K562 (cell line): ENCODE results near the gene PDE4D. TPM values are rescaled to one million over a fixed set of nuclear protein-coding genes. Genes with fewer than 3 reads are reported as not detected.

ENCODE experiments used
- AFF4 ChIP-seq: sonication (generic); formaldehyde crosslinking; IDR thresholded peaks from 2 replicates; pipeline ENCODE4 v1.8.0; 2023; ENCODE audit warnings: mild to moderate bottlenecking, missing genetic modification reagents
- BCLAF1 ChIP-seq, 2 experiments: fragments of 450-650 bp in 1 of 2; IDR thresholded peaks; 2 replicates each; pipeline ENCODE4 v1.6.1; 2011 to 2017; ENCODE audit warnings: low read depth in 2 of 2, antibody characterized with exemption in 1 of 2, borderline replicate concordance in 1 of 2, low read length in 1 of 2, mild to moderate bottlenecking in 1 of 2, mixed read lengths in 1 of 2; ENCODE audit not compliant: control insufficient read depth in 1 of 2
- LARP7 ChIP-seq: fragments of 450-650 bp; IDR thresholded peaks from 2 replicates; pipeline ENCODE4 v1.6.1; 2016
- PKNOX1 ChIP-seq: fragments of 450-650 bp; IDR thresholded peaks from 2 replicates; pipeline ENCODE4 v1.6.1; 2016
- POLR2A ChIP-seq: fragments of 450-650 bp; conservative IDR thresholded peaks from 2 replicates; pipeline ENCODE4 v1.6.1; 2016
- SREBF2 ChIP-seq: sonication (generic); formaldehyde crosslinking; IDR thresholded peaks from 2 replicates; pipeline ENCODE4 v1.4.0; 2020; ENCODE audit warnings: mild to moderate bottlenecking, missing genetic modification reagents
- TEAD2 ChIP-seq: fragments of 450-650 bp; IDR thresholded peaks from 2 replicates; pipeline ENCODE4 v1.6.1; 2016; ENCODE audit warnings: missing genetic modification characterization, control low read depth, missing compliant biosample characterization
- ZBTB5 ChIP-seq: fragments of 450-650 bp; IDR thresholded peaks from 2 replicates; pipeline ENCODE4 v1.6.1; 2017; ENCODE audit warnings: antibody characterized with exemption
- ZEB2 ChIP-seq: fragments of 450-650 bp; IDR thresholded peaks from 2 replicates; pipeline ENCODE4 v1.6.1; 2016
- ZKSCAN1 ChIP-seq: fragments of 150-350 bp; IDR thresholded peaks from 2 replicates; pipeline ENCODE4 v1.6.1; 2016; ENCODE audit warnings: low read depth, low read length
- ZNF609 ChIP-seq: sonication (generic); formaldehyde crosslinking; IDR thresholded peaks from 2 replicates; pipeline ENCODE4 v1.8.1; 2023; ENCODE audit warnings: missing genetic modification reagents, mild to moderate bottlenecking, borderline replicate concordance
- polyA plus RNA-seq, 8 experiments: library from polyadenylated mRNA; depleted of rRNA in 4 of 8; stranded (reverse) in 5 of 8; unstranded in 3 of 8; fragments of >200 nt; fragmentation: Nextera tagmentation in 2 of 8; fragmentation: Illumina TruSeq in 1 of 8; extraction: Ambion mirVana in 2 of 8; extraction: Trizol in 1 of 8; gene quantifications; 2 replicates each; pipeline versions ENCODE4 v1.2.1 to v1.2.3, GENCODE V29; 2011 to 2014; ENCODE audit warnings: inconsistent platforms in 1 of 8, missing spikeins in 1 of 8
- total RNA-seq, 7 experiments: library from RNA; depleted of rRNA in 6 of 7; stranded (reverse); fragments of >200 nt in 6 of 7; fragmentation: Illumina TruSeq in 2 of 7; extraction: Trizol in 2 of 7; gene quantifications; 2 replicates each; pipeline versions ENCODE4 v1.2.1 to v1.2.3, GENCODE V29; 2011 to 2021; ENCODE audit warnings: low replicate concordance in 1 of 7

Gene PDE4D
- total and polyA plus RNA-seq, 9 of the 15 experiments (the other 6 are each of a cell fraction or from before 2014, with no cell fraction given), result 0.04 to 0.46 (median 0.13) TPM

GRCh38 chr5:59249160-59249559 lies 644.4 kb downstream of the PDE4D start (continued):
- TF ChIP-seq BCLAF1 (IDR thresholded peaks at IDR 0.05; ENCODE audit: borderline replicate concordance in 1 of 2, control insufficient read depth in 1 of 2, low read depth in 2 of 2, low read length in 1 of 2) (no peak), LARP7 (no peak), SREBF2 (CRISPR knock-in tag) (no peak), ZKSCAN1 (no peak), ZBTB5 (no peak), ZNF609 (CRISPR knock-in tag) (no peak), AFF4 (CRISPR knock-in tag) (no peak), POLR2A (no peak), ZEB2 (no peak), PKNOX1 (no peak), TEAD2 (tag) (no peak)
